Keratinocyte (primary cell): Measurements from ENCODE around the gene PTS. TPM values are rescaled to one million over a fixed set of nuclear protein-coding genes. Genes with fewer than 3 reads are reported as not detected.
"Not testable (repeated sequence)": the region's sequence is repeated elsewhere in the genome, so short reads cannot be mapped to it uniquely, and the experiment has no call there.

Experiments used
- DNase-seq: peaks from one replicate; pipeline ENCODE4 v3.0.0-alpha.2; 2011; ENCODE audit warnings: low read depth, missing footprints, low spot score
- FAIRE-seq: peaks from 2 replicates; lab custom pipeline; 2011; peaks lifted over from hg19 to GRCh38; lab: Jason Lieb, UNC
- H2AFZ ChIP-seq: 2 replicates; pipeline ENCODE4 v1.6.0; 2012; ENCODE audit warnings: low read length, control low read depth, inconsistent platforms; ENCODE audit not compliant: control insufficient read depth
- H3K27ac ChIP-seq: 2 replicates; pipeline ENCODE4 v1.5.1; 2011; ENCODE audit warnings: low read length; ENCODE audit not compliant: control insufficient read depth, insufficient read depth
- H3K27me3 ChIP-seq: 3 replicates; pipeline ENCODE4 v1.6.0; 2011; ENCODE audit warnings: low read length; ENCODE audit not compliant: control insufficient read depth, insufficient read depth; ENCODE audit errors: extremely low read depth
- H3K36me3 ChIP-seq, 2 experiments: 2 replicates in 1 of 2; 3 replicates in 1 of 2; pipeline ENCODE4 v1.5.1; 2011; ENCODE audit warnings: low read length in 2 of 2, mild to moderate bottlenecking in 1 of 2; ENCODE audit not compliant: control insufficient read depth in 2 of 2, insufficient read depth in 2 of 2; ENCODE audit errors: extremely low read depth in 1 of 2
- H3K4me1 ChIP-seq: 3 replicates; pipeline ENCODE4 v1.5.1; 2011; ENCODE audit warnings: low read length; ENCODE audit not compliant: control insufficient read depth, insufficient read depth; ENCODE audit errors: extremely low read depth
- H3K4me2 ChIP-seq: 3 replicates; pipeline ENCODE4 v1.6.0; 2011; ENCODE audit warnings: low read depth, low read length; ENCODE audit not compliant: control insufficient read depth, insufficient read depth; ENCODE audit errors: extremely low read depth
- H3K4me3 ChIP-seq, 3 experiments: fragments of 200-600 bp in 1 of 3; sonication (generic) in 1 of 3; 2 replicates in 2 of 3; 3 replicates in 1 of 3; pipeline ENCODE4 v1.5.1; 2011 to 2016; ENCODE audit warnings: low read length in 3 of 3, mild to moderate bottlenecking in 3 of 3, control low read depth in 2 of 3, inconsistent platforms in 1 of 3, low read depth in 1 of 3, mixed read lengths in 1 of 3, mixed run types in 1 of 3, moderate library complexity in 1 of 3; ENCODE audit not compliant: control insufficient read depth in 2 of 3, insufficient read depth in 2 of 3; ENCODE audit errors: extremely low read depth in 1 of 3
- H3K79me2 ChIP-seq: 2 replicates; pipeline ENCODE4 v1.6.0; 2012; ENCODE audit warnings: low read length; ENCODE audit not compliant: control insufficient read depth, insufficient read depth
- H3K9ac ChIP-seq: 3 replicates; pipeline ENCODE4 v1.6.0; 2011; ENCODE audit warnings: low read length; ENCODE audit not compliant: control insufficient read depth, insufficient read depth; ENCODE audit errors: extremely low read depth
- H3K9me1 ChIP-seq: 3 replicates; pipeline ENCODE4 v1.6.0; 2011; ENCODE audit warnings: low read length; ENCODE audit not compliant: control insufficient read depth, insufficient read depth; ENCODE audit errors: extremely low read depth
- H3K9me3 ChIP-seq: 2 replicates; pipeline ENCODE4 v1.5.1; 2012; ENCODE audit warnings: low read depth, low read length; ENCODE audit not compliant: control insufficient read depth
- H4K20me1 ChIP-seq: 3 replicates; pipeline ENCODE4 v1.6.0; 2011; ENCODE audit warnings: low read length; ENCODE audit not compliant: control insufficient read depth, insufficient read depth; ENCODE audit errors: extremely low read depth
- EZH2 ChIP-seq: IDR thresholded peaks from one replicate; pipeline ENCODE4 v1.6.1; 2012; ENCODE audit warnings: inconsistent platforms, mild to moderate bottlenecking, low read length, moderate library complexity
- dilution Hi-C: fragments of 300-500 bp; cut with MboI; formaldehyde crosslinking; loops from one replicate; pipeline ENCODE4 v1.7.0; 2020; ENCODE audit warnings: low sequenced_read_pairs; ENCODE audit not compliant: extremely low pct_ligation_motif_present
- polyA plus RNA-seq, 5 experiments: library from polyadenylated mRNA; depleted of rRNA in 3 of 5; stranded (reverse) in 3 of 5; stranded (forward) in 1 of 5; unstranded in 1 of 5; fragments of >200 nt; gene quantifications; 1 replicate in 1 of 5; 2 replicates in 3 of 5; 3 replicates in 1 of 5; pipeline versions ENCODE4 v1.2.1 to v1.2.3, GENCODE V29; 2011 to 2012; ENCODE audit warnings: missing spikeins in 2 of 5, low read depth in 1 of 5, low replicate concordance in 1 of 5
- TF ChIP-seq, protein P1 (sequence below), 3 experiments: IDR thresholded peaks in 1 of 3; conservative IDR thresholded peaks in 1 of 3; optimal IDR thresholded peaks in 1 of 3; 2 replicates in 2 of 3; 3 replicates in 1 of 3; pipeline versions ENCODE3 to v1.5.1; 2011; ENCODE audit warnings: low read length in 3 of 3, mild to moderate bottlenecking in 3 of 3, moderate library complexity in 2 of 3, control low read depth in 1 of 3, inconsistent platforms in 1 of 3; ENCODE audit not compliant: insufficient read depth in 2 of 3; ENCODE audit errors: extremely low read depth in 1 of 3

PTS gene
- polyA plus RNA-seq, 1 donor (not counting 4 experiments of a cell fraction or from before 2014, with no cell fraction given), result 72.5 TPM

DNA sequence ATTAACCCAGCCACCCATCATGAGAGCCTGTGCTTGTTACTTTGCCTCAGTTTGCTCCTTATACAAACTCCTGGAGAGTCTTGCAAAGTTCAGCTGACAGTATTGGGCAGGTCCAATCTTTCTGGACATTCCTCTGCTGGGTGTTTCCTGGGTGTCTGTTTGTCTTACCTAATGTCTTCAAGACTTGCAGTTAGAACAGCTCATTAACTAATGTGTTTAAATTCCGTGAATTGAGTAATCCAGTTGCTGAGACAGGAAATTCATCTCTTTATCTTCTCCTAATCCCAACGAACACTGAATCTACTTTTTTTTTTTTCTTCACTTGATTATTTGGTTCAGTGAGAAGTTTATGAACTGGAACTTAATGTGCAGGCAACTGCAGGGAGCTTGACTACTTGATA, 30.3 kb upstream of the PTS start:
- Histone ChIP-seq H3K4me2 (peak overlapping the region; percentile 53), H3K4me3 (peak overlapping the region in 1 of 3 experiments; percentile 11), H3K36me3 (no peaks in the 10 kb centered on the region), H3K79me2 (no peaks in the 10 kb centered on the region), H3K4me1 (peaks cover 16% of the 10 kb centered on the region), H2AFZ (peak overlapping the region; percentile 50), H3K9me3 (no peaks in the 10 kb centered on the region), H3K27ac (peak overlapping the region; percentile 4), H3K9me1 (no peaks in the 10 kb centered on the region), H3K9ac (no peak overlapping the region), H4K20me1 (no peaks in the 10 kb centered on the region), H3K27me3 (no peaks in the 10 kb centered on the region)
- DNase-seq (peak; percentile 45), FAIRE-seq (peak; percentile 67)
- dilution Hi-C loops, result no loop called here
- TF ChIP-seq EZH2, result no peak
- TF ChIP-seq, protein P1, sequence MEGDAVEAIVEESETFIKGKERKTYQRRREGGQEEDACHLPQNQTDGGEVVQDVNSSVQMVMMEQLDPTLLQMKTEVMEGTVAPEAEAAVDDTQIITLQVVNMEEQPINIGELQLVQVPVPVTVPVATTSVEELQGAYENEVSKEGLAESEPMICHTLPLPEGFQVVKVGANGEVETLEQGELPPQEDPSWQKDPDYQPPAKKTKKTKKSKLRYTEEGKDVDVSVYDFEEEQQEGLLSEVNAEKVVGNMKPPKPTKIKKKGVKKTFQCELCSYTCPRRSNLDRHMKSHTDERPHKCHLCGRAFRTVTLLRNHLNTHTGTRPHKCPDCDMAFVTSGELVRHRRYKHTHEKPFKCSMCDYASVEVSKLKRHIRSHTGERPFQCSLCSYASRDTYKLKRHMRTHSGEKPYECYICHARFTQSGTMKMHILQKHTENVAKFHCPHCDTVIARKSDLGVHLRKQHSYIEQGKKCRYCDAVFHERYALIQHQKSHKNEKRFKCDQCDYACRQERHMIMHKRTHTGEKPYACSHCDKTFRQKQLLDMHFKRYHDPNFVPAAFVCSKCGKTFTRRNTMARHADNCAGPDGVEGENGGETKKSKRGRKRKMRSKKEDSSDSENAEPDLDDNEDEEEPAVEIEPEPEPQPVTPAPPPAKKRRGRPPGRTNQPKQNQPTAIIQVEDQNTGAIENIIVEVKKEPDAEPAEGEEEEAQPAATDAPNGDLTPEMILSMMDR (optimal IDR thresholded peaks at IDR 0.05 in 1 of 3, IDR thresholded peaks at IDR 0.05 in 1 of 3, conservative IDR thresholded peaks at IDR 0.05 in 1 of 3; ENCODE audit: extremely low read depth in 1 of 3, insufficient read depth in 2 of 3, low read length in 3 of 3), result no peak

DNA sequence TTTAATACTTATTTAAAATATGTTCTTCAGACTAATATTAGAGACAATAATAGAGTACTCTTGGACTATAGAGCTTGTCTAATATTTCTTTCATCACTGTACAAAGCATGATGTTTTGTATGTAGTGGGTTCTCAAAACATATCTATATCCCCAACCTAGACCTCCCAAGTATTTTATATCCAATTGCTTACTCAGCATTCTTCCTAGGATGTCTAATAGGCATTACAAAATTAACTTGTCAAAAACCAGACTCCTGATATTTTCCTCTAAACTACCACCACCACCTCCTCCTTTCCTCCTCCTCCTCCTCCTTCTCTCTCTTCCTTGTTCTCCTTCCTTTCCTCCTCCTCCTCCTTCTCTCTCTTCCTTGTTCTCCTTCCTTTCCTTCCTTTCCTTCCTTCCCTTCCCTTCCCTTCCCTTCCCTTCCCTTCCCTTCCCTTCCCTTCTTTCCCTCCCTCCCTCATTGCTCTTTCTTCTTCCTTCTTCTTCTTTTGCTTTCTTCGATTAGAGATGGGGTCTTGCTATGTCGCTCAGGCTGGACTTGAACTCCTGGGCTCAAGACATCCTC, 29.6 kb upstream of the PTS start:
- no peak for TF ChIP-seq EZH2
- TF ChIP-seq, protein P1 (optimal IDR thresholded peaks at IDR 0.05 in 1 of 3, IDR thresholded peaks at IDR 0.05 in 1 of 3, conservative IDR thresholded peaks at IDR 0.05 in 1 of 3; ENCODE audit: extremely low read depth in 1 of 3, insufficient read depth in 2 of 3, low read length in 3 of 3), result no peak
- Histone ChIP-seq H3K27ac (no peak overlapping the region), H3K9me1 (no peaks in the 10 kb centered on the region), H3K36me3 (no peaks in the 10 kb centered on the region), H3K27me3 (no peaks in the 10 kb centered on the region), H4K20me1 (no peaks in the 10 kb centered on the region), H3K9me3 (no peaks in the 10 kb centered on the region), H3K4me1 (peaks cover 16% of the 10 kb centered on the region), H3K4me3 (no peak overlapping the region), H3K4me2 (peak overlapping the region; percentile 53), H3K79me2 (no peaks in the 10 kb centered on the region), H3K9ac (no peak overlapping the region), H2AFZ (no peak overlapping the region)
- no peak for DNase-seq
- FAIRE-seq, result no peak
- dilution Hi-C loops, result no loop called here

DNA sequence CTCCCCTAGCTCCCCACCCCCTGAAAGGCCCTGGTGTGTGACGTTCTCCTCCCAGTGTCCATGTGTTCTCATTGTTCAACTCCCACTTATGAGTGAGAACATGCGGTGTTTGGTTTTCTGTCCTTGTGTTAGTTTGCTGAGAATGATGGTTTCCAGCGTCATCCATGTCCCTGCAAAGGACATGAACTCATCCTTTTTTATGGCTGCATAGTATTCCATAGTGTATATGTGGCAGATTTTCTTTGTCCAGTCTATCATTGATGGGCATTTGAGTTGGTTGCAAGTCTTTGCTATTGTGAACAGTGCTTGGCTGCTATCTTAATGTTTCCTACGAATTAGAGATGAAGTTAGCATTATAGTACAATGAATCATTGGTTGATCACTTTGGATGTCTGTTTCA, 27.1 kb upstream of the PTS start:
- not testable (repeated sequence) for FAIRE-seq, DNase-seq

More for the DNA sequence above, 27.1 kb upstream of the PTS start:
- H3K4me2 ChIP-seq, H3K79me2 ChIP-seq, H4K20me1 ChIP-seq, H2AFZ ChIP-seq, H3K27ac ChIP-seq, H3K9me3 ChIP-seq, H3K27me3 ChIP-seq, H3K9me1 ChIP-seq, dilution Hi-C loops, H3K4me3 ChIP-seq, H3K36me3 ChIP-seq, H3K9ac ChIP-seq: not testable (repeated sequence)
- H3K4me1 ChIP-seq, result peaks cover 13% of the 10 kb centered on the region
